ENCODE data around the gene RTP2.

The RTP2 gene, protein sequence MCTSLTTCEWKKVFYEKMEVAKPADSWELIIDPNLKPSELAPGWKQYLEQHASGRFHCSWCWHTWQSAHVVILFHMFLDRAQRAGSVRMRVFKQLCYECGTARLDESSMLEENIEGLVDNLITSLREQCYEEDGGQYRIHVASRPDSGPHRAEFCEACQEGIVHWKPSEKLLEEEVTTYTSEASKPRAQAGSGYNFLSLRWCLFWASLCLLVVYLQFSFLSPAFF

DNA sequence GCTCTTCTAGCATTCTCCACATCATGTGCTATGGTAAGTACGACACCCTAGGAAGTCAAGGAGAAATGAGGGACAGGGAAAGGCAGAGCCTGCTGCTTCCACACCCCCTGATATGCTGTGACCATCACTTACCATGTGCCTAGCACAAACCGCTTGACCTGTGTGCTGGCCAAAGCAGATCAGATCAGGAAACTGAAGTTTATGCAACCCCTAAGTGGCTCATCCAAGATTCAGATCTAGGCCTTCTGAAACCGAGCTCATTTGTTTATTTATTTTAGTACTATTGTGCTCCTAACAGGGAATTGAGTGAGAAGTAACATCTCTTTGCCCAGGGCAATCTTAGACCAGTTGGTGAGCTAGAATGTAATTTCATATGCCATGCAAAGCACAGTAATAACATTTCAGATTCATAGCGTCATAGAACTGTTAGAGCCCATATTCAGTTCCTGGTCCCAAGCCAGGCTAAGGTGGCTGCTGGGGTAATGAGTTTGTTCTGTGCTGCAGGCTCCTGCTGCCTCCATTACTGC, at the start of gene RTP2:
TSS of gene RTP2 (minus strand) at position 51 of the 527 bp plus-strand sequence. CDS start 429 bp downstream, outside the sequence.
- TF ChIP-seq, protein P1, sequence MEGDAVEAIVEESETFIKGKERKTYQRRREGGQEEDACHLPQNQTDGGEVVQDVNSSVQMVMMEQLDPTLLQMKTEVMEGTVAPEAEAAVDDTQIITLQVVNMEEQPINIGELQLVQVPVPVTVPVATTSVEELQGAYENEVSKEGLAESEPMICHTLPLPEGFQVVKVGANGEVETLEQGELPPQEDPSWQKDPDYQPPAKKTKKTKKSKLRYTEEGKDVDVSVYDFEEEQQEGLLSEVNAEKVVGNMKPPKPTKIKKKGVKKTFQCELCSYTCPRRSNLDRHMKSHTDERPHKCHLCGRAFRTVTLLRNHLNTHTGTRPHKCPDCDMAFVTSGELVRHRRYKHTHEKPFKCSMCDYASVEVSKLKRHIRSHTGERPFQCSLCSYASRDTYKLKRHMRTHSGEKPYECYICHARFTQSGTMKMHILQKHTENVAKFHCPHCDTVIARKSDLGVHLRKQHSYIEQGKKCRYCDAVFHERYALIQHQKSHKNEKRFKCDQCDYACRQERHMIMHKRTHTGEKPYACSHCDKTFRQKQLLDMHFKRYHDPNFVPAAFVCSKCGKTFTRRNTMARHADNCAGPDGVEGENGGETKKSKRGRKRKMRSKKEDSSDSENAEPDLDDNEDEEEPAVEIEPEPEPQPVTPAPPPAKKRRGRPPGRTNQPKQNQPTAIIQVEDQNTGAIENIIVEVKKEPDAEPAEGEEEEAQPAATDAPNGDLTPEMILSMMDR (IDR thresholded peaks at IDR 0.05; ENCODE audit: control insufficient read depth, extremely low read depth, insufficient read depth), result no peak
- no peak for DNase-seq (ENCODE audit: low read depth)
- H3K4me3 ChIP-seq (ENCODE audit: low read depth, low read length), result no peak within 1 kb of the TSS

- peak overlapping the region; percentile 31 for H3K4me3 ChIP-seq (ENCODE audit: low read depth, low read length)
- TF ChIP-seq, protein P1 (IDR thresholded peaks at IDR 0.05; ENCODE audit: control insufficient read depth, extremely low read depth, insufficient read depth), result no peak
- DNase-seq (ENCODE audit: low read depth), result no peak
Observed at GRCh38 chr3:187750513-187751123, 48.3 kb upstream of the RTP2 start.

- peak overlapping the region; percentile 31 for H3K4me3 ChIP-seq (ENCODE audit: low read depth, low read length)
- DNase-seq (ENCODE audit: low read depth), result peak; percentile 99
- TF ChIP-seq, protein P1 (IDR thresholded peaks at IDR 0.05; ENCODE audit: control insufficient read depth, extremely low read depth, insufficient read depth), result no peak
Observed at GRCh38 chr3:187750006-187750512, 47.7 kb upstream of the RTP2 start.

GRCh38 chr3:187748050-187748481, 45.7 kb upstream of the RTP2 start:
- no peak for DNase-seq (ENCODE audit: low read depth)
- TF ChIP-seq, protein P1 (IDR thresholded peaks at IDR 0.05; ENCODE audit: control insufficient read depth, extremely low read depth, insufficient read depth), result peak; percentile 97
- H3K4me3 ChIP-seq (ENCODE audit: low read depth, low read length), result no peak overlapping the region

DNA sequence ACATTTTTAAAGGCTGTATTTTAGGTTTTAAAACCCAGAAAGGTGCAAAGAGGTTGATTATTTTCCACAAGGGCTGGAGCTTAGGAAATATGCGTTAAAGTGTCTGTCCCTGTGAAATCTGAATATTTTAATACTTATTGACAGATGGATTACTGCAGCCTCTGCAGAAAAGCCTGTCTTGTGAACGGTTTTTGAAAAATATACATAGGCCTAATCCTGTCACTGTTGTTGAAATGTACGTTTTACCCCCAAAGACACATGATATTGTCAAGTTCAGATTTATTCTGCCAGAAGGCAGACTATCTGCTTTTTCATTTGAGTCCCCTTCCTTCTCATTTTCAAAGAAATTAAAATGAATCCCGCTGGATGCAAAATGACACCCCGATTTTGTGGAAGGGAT, 45.1 kb upstream of the RTP2 start:
- DNase-seq (ENCODE audit: low read depth), result no peak
- no peak overlapping the region for H3K4me3 ChIP-seq (ENCODE audit: low read depth, low read length)

GRCh38 chr3:187746442-187747281, 44.3 kb upstream of the RTP2 start:
- no peak for DNase-seq (ENCODE audit: low read depth)
- TF ChIP-seq, protein P1 (IDR thresholded peaks at IDR 0.05; ENCODE audit: control insufficient read depth, extremely low read depth, insufficient read depth), result no peak
- H3K4me3 ChIP-seq (ENCODE audit: low read depth, low read length), result peak overlapping the region; percentile 89

More for the DNA sequence above, 45.1 kb upstream of the RTP2 start:
- TF ChIP-seq, protein P1 (IDR thresholded peaks at IDR 0.05; ENCODE audit: control insufficient read depth, extremely low read depth, insufficient read depth), result no peak
